Heart left ventricle (tissue), 16 donors: ENCODE measurements around the gene TRAPPC12. TPM values are rescaled to one million over a fixed set of nuclear protein-coding genes. Genes with fewer than 3 reads are reported as not detected.
A peak's percentile ranks its signal among the peaks of the same experiment; 100 is the strongest.

Source experiments
- ATAC-seq, 4 donors: fragments of 200-7000 bp; cut with Tn5 transposase; one replicate each; pipeline ENCODE4 v1.9.1; 2020 to 2022; ENCODE audit warnings: moderate library complexity in 4 of 4, mild to moderate bottlenecking in 3 of 4, moderate number of reproducible peaks in 1 of 4
- DNase-seq, 5 donors: peaks; one replicate each; pipeline ENCODE4 v3.0.0-alpha.2; 2020
- H3K27ac ChIP-seq, 12 donors: fragments of 200-600 bp; sonication (generic) in 4 of 12; one replicate each; pipeline versions ENCODE4 v1.5.0 to v1.8.0; 2016 to 2022; ENCODE audit warnings: mild to moderate bottlenecking in 2 of 12
- H3K27me3 ChIP-seq, 9 donors: fragments of 200-600 bp; sonication (generic) in 2 of 9; one replicate each; pipeline versions ENCODE4 v1.5.1 to v1.8.0; 2016 to 2022; ENCODE audit warnings: mild to moderate bottlenecking in 3 of 9
- H3K36me3 ChIP-seq, 9 donors: fragments of 200-600 bp; sonication (generic) in 2 of 9; one replicate each; pipeline versions ENCODE4 v1.5.0 to v1.8.0; 2018 to 2022; ENCODE audit warnings: mild to moderate bottlenecking in 2 of 9
- H3K4me1 ChIP-seq, 12 donors: fragments of 200-600 bp; sonication (generic) in 4 of 12; one replicate each; pipeline versions ENCODE4 v1.5.0 to v1.8.0; 2016 to 2022; ENCODE audit warnings: mild to moderate bottlenecking in 3 of 12
- H3K4me3 ChIP-seq, 12 donors: fragments of 200-600 bp; sonication (generic) in 4 of 12; one replicate each; pipeline versions ENCODE4 v1.5.0 to v1.8.0; 2017 to 2022; ENCODE audit warnings: mild to moderate bottlenecking in 9 of 12, moderate library complexity in 4 of 12
- H3K9me3 ChIP-seq, 12 donors: fragments of 200-600 bp; sonication (generic) in 4 of 12; one replicate each; pipeline versions ENCODE4 v1.5.0 to v1.8.0; 2016 to 2022; ENCODE audit warnings: mild to moderate bottlenecking in 1 of 12
- CTCF ChIP-seq, 12 donors: fragments of 200-600 bp; sonication (generic) in 4 of 12; IDR thresholded peaks; one replicate each; pipeline versions ENCODE4 v1.5.0 to v1.8.0; 2018 to 2022; ENCODE audit warnings: antibody characterized with exemption in 12 of 12, mild to moderate bottlenecking in 5 of 12
- POLR2A ChIP-seq, 2 donors: fragments of 450-650 bp; IDR thresholded peaks; one replicate each; pipeline ENCODE4 v1.6.1; 2017; ENCODE audit warnings: antibody characterized with exemption in 2 of 2, mild to moderate bottlenecking in 2 of 2, moderate library complexity in 2 of 2
- WGBS, 4 donors: extraction: QIAGEN DNeasy Blood & Tissue Kit in 2 of 4; methylation state at CpG; one replicate each; pipeline versions ENCODE4 v1.1.5 to v1.1.7; 2013 to 2018; 5-methylcytosine and 5-hydroxymethylcytosine counted together
- intact Hi-C, 10 donors: fragments of 100-400 bp; cut with DNase I; formaldehyde crosslinking; loops; one replicate each; pipeline versions ENCODE4 v1.11.1 to v1.14.2; 2022
- polyA plus RNA-seq, 2 donors: library from polyadenylated mRNA; stranded (reverse); fragments of 200-250 nt; gene quantifications; one replicate each; pipeline ENCODE4 v1.2.3, GENCODE V29; 2013
- total RNA-seq, 9 donors: library from RNA; depleted of rRNA in 2 of 9; stranded (reverse); fragments of >200 nt in 2 of 9; fragmentation: NEBNext Ultra II Directional in 3 of 9; extraction: Animal tissue kit (Norgen Biotek cat#: 25700) in 3 of 9; gene quantifications; one replicate each; pipeline versions ENCODE4 v1.1.0 to v1.2.4, GENCODE V29; 2016 to 2023
- donor health status: ischemic (EF 13 %, LVEDD 7.1; RV severe dilation, severe dysfunction).
- donor health status: healthy with polysubstance abuse.
- donor health status: DM: no; HTN: yes; CAD: no.
- donor health status: DM: no; HTN: no; CAD: no.
- donor health status: ischemic (EF 25% LVEDD 6.9; RV normal size, moderate dysfunction).
- donor health status: ischemic (EF 25% LVEDD 5.7; RV mildly dilated, moderate dysfunction).
- donor health status: healthy.
- donor health status: DM: yes; HTN: yes; CAD: no.
- donor health status: ischemic (EF 35%, LVEDD 5.7; RV mildly dilated, moderate dysfunction).
- donor health status: nonischemic (EF 11% LVEDD 7.7; RV severe dilation, severe dysfunction).
- donor health status: DM: yes; HTN: yes; CAD: no.
- donor health status: PGD.
- donor health status: ischemic (EF 29% LVEDD 5.4; RV normal size, mild dysfunction).
- donor health status: nonischemic (EF 23%, LVEDD 6.1; RV moderate dilation, normal function).

Gene TRAPPC12
- total and polyA plus RNA-seq, 11 donors, result 70.3 to 142 (median 88.2) TPM

- ATAC-seq (no peak), DNase-seq (no peak)
- TF ChIP-seq CTCF (IDR thresholded peaks at IDR 0.05) (no peak), POLR2A (IDR thresholded peaks at IDR 0.05) (no peak)
- no peaks in the 10 kb centered on the region for H3K9me3 ChIP-seq
- intact Hi-C loops, result loop anchor here in 1 of 10 donors (2.0 kb wide), 1 partner anchor 66 kb away; no protein-coding TSS in a partner anchor
- no peaks in the 10 kb centered on the region for H3K4me1 ChIP-seq
- no peaks in the 10 kb centered on the region for H3K27me3 ChIP-seq
- H3K4me3 ChIP-seq, result no peak overlapping the region
- 94 to 97% (median 95%) methylated on average over 9 of the region's 9 CpGs for whole genome bisulfite sequencing, 4 donors
- H3K36me3 ChIP-seq, result peaks cover 0 to 9% (median 0%) of the 10 kb centered on the region in 9 donors
- no peak overlapping the region for H3K27ac ChIP-seq
Observed at GRCh38 chr2:3342324-3342723, 37.2 kb upstream of the TRAPPC12 start.

DNA sequence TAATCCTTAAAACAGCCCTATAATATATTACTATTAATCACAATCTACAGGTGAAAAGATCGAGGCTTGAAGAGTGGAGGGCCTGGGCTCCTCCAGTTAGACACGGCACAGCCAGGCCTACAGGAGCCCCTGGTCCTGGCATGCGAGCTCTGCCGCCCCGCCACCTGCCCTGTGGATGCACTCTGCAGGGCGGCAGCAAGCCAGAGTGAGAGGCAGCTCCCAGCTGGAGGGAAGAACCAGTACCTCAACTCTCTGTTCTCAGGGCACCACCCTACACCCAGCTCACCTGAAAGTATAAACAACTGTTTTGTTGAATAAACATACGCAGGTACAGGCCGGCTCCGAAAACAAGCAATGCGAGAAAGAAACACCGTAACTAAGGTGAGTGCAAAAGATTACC, 36.5 kb upstream of the TRAPPC12 start:
- H3K27ac ChIP-seq, result no peak overlapping the region
- no peak for TF ChIP-seq CTCF (IDR thresholded peaks at IDR 0.05)
- TF ChIP-seq POLR2A (IDR thresholded peaks at IDR 0.05), result no peak
- DNase-seq (no peak), ATAC-seq (no peak)
- H3K9me3 ChIP-seq, result no peaks in the 10 kb centered on the region
- H3K27me3 ChIP-seq, result no peaks in the 10 kb centered on the region
- H3K4me3 ChIP-seq, result no peak overlapping the region
- peaks cover 0 to 6% (median 0%) of the 10 kb centered on the region in 9 donors for H3K36me3 ChIP-seq
- H3K4me1 ChIP-seq, result no peaks in the 10 kb centered on the region
- intact Hi-C loops, result loop anchor here in 1 of 10 donors (2.0 kb wide), 1 partner anchor 66 kb away; no protein-coding TSS in a partner anchor
- 93 to 95% (median 94%) methylated on average over 11 of the region's 11 CpGs for WGBS, 4 donors

DNA sequence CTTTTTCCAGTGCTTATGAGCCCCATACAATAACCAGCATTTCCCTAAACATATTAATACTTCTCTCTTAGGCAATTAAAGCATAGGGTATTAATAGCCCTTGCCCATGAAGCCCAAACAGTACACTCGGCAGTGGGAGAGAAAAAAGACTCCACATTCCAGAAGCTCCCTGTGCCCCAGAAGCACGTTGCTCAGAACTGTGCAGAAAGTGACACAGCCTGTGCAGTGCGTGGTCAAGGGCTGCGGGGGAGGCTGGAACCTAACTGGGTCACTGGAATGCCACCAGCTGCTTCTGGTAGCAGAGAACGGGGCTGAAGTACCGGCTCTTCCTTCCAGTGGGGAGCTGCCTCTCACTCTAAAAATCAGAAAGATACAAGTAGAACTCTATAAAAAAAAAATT, 34.6 kb upstream of the TRAPPC12 start:
- H3K9me3 ChIP-seq, result no peaks in the 10 kb centered on the region
- peak in 2 of 4 donors; percentile 27 to 31 for ATAC-seq
- H3K27ac ChIP-seq, result no peak overlapping the region
- peaks cover 0 to 6% (median 0%) of the 10 kb centered on the region in 9 donors for H3K36me3 ChIP-seq
- intact Hi-C loops, result no loop called here
- no peaks in the 10 kb centered on the region for H3K4me1 ChIP-seq
- TF ChIP-seq CTCF (IDR thresholded peaks at IDR 0.05) (no peak), POLR2A (IDR thresholded peaks at IDR 0.05) (no peak)
- no peak overlapping the region for H3K4me3 ChIP-seq
- no peaks in the 10 kb centered on the region for H3K27me3 ChIP-seq
- DNase-seq, result no peak
- 62 to 81% (median 74%) methylated on average over 6 of the region's 6 CpGs for WGBS, 4 donors

- H3K36me3 ChIP-seq, result peaks cover 0 to 6% (median 0%) of the 10 kb centered on the region in 9 donors
- H3K4me1 ChIP-seq, result no peaks in the 10 kb centered on the region
- H3K4me3 ChIP-seq, result no peak overlapping the region
- no peaks in the 10 kb centered on the region for H3K27me3 ChIP-seq
- intact Hi-C loops, result no loop called here
- no peak for ATAC-seq
- TF ChIP-seq CTCF (IDR thresholded peaks at IDR 0.05), result no peak
- TF ChIP-seq POLR2A (IDR thresholded peaks at IDR 0.05), result no peak
- no peak overlapping the region for H3K27ac ChIP-seq
- no peak for DNase-seq
- no peaks in the 10 kb centered on the region for H3K9me3 ChIP-seq
- WGBS, 4 donors, result 91 to 97% (median 95%) methylated on average over 7 of the region's 7 CpGs
Observed at GRCh38 chr2:3345621-3346020, 33.9 kb upstream of the TRAPPC12 start.
